RWPE2 (cell line): ENCODE data around the gene MS4A1.

Experiments
- ATAC-seq: fragments of 200-7000 bp; cut with Tn5 transposase; 3 replicates; pipeline ENCODE4 v1.9.1; 2021; ENCODE audit warnings: low read depth
- DNase-seq: peaks from one replicate; pipeline ENCODE4 v3.0.0-alpha.2; 2020; ENCODE audit warnings: low spot score
- H3K27ac ChIP-seq: fragments of 450-650 bp; 2 replicates; pipeline ENCODE4 v1.5.1; 2017; ENCODE audit warnings: mild to moderate bottlenecking; ENCODE audit not compliant: poor library complexity, severe bottlenecking
- H3K27me3 ChIP-seq: fragments of 250-450 bp; sonication (Bioruptor Pico); 2 replicates; pipeline ENCODE4 v1.5.1; 2021; ENCODE audit warnings: mild to moderate bottlenecking, moderate library complexity; ENCODE audit not compliant: insufficient read depth, poor library complexity, severe bottlenecking
- H3K36me3 ChIP-seq: fragments of 250-450 bp; sonication (Bioruptor Pico); 2 replicates; pipeline ENCODE4 v1.5.1; 2020; ENCODE audit warnings: low read depth, mild to moderate bottlenecking, moderate library complexity
- H3K4me1 ChIP-seq: fragments of 250-450 bp; sonication (Bioruptor Pico); 2 replicates; pipeline ENCODE4 v1.5.1; 2021; ENCODE audit warnings: mild to moderate bottlenecking, moderate library complexity; ENCODE audit not compliant: insufficient read depth, poor library complexity, severe bottlenecking
- H3K4me3 ChIP-seq: fragments of 250-450 bp; sonication (Bioruptor Pico); 2 replicates; pipeline ENCODE4 v1.5.1; 2021; ENCODE audit warnings: mild to moderate bottlenecking, moderate library complexity; ENCODE audit not compliant: severe bottlenecking
- H3K9me3 ChIP-seq: fragments of 250-450 bp; sonication (Bioruptor Pico); 2 replicates; pipeline ENCODE4 v1.5.1; 2021; ENCODE audit warnings: mild to moderate bottlenecking, moderate library complexity; ENCODE audit not compliant: severe bottlenecking
- CTCF ChIP-seq: fragments of 450-650 bp; IDR thresholded peaks from one replicate; pipeline ENCODE4 v1.5.1; 2017; ENCODE audit warnings: mild to moderate bottlenecking, moderate library complexity; ENCODE audit not compliant: poor library complexity, severe bottlenecking

The MS4A1 gene

GRCh38 chr11:60455531-60456042 lies at the start of gene MS4A1:
TSS of gene MS4A1 (plus strand) at chr11:60455847. CDS start at chr11:60462375, 6,528 bp downstream.
- TF ChIP-seq CTCF: no peak
- Histone ChIP-seq H3K27me3 (no peaks in the 10 kb centered on the region), H3K4me3 (no peak within 1 kb of the TSS), H3K36me3 (no peaks in the 10 kb centered on the region), H3K4me1 (no peaks in the 10 kb centered on the region), H3K9me3 (no peaks in the 10 kb centered on the region), H3K27ac (no peak within 1 kb of the TSS)
- ATAC-seq (no peak), DNase-seq (no peak)

DNA sequence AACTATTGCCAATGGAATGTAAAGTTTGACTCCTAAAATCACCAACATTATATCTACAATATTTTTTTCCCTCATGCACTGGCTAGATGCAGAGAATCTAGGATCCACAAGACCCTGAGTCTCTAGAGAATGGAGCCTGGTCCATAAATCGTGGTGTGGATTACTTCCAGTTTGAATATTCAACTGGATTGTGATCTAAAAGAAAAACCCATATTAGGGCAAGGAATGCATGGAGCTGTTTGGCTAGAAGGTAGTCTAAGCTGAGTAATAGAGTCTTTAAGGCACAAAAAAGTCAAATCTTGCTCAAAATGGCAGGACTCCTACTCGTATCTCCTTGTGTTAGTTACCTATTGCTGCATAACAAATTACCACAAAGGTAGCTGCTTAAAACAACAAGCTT lies 35.6 kb upstream of the MS4A1 start:
- TF ChIP-seq CTCF: no peak
- DNase-seq (no peak), ATAC-seq (no peak)
- Histone ChIP-seq H3K27me3 (no peaks in the 10 kb centered on the region), H3K4me1 (no peaks in the 10 kb centered on the region), H3K27ac (no peak overlapping the region), H3K9me3 (no peaks in the 10 kb centered on the region), H3K4me3 (no peak overlapping the region), H3K36me3 (no peaks in the 10 kb centered on the region)

DNA sequence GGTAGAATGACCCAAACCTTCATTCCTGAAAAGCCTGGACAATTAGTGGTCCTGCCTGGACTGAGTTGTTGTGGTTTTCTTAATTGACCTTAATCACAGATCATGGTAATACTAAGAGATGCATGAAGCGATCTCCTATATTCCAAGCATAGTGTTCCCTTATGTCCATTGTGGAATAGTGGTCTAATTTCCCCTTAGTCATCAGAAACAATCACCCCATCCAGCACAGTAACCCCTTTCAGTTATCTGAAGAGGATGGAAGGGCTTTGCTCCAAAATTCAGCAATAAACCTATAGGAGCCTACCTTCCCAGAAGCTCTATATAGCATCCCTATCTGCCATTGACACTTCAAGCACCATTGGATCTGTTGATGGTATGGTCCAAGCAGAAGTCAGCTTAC lies 33.0 kb upstream of the MS4A1 start:
- no peak for TF ChIP-seq CTCF
- no peak overlapping the region for H3K4me3 ChIP-seq
- no peaks in the 10 kb centered on the region for H3K9me3 ChIP-seq
- H3K27me3 ChIP-seq: no peaks in the 10 kb centered on the region
- no peak for DNase-seq
- ATAC-seq: no peak
- no peak overlapping the region for H3K27ac ChIP-seq
- no peaks in the 10 kb centered on the region for H3K4me1 ChIP-seq
- H3K36me3 ChIP-seq: no peaks in the 10 kb centered on the region

GRCh38 chr11:60428517-60428916 lies 27.1 kb upstream of the MS4A1 start:
- no peak overlapping the region for H3K4me3 ChIP-seq
- no peak for TF ChIP-seq CTCF
- ATAC-seq: peak; percentile 69; the same call in 2 of the 3 replicates

DNA sequence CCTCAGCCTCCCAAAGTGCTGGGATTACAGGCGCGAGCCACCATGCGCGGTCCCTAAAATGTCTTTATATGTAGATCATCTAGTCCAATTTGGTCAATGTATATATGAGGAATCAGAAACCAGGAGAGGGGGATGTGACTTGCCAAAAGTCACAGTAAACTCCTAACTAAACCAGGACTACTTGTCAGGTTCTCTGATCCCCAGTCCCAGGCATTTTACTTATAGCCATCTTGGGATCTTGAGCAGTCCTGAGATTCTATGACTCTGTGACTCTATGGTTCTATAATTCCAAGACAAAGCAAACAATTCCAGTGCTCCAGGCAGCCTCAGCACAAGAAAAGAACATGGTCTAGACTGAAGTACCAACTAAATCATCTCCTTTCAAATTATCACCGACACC lies 26.4 kb upstream of the MS4A1 start, which contains the start of gene MS4A5:
TSS of gene MS4A5 (plus strand) at position 301 of the 400 bp plus-strand sequence. CDS start 103 bp downstream, outside the sequence.
- H3K4me1 ChIP-seq: no peaks in the 10 kb centered on the region
- ATAC-seq (no peak), DNase-seq (no peak)
- no peak for TF ChIP-seq CTCF
- no peaks in the 10 kb centered on the region for H3K27me3 ChIP-seq
- H3K9me3 ChIP-seq: no peaks in the 10 kb centered on the region
- H3K4me3 ChIP-seq: no peak within 1 kb of the TSS
- no peaks in the 10 kb centered on the region for H3K36me3 ChIP-seq
- no peak within 1 kb of the TSS for H3K27ac ChIP-seq

More at GRCh38 chr11:60428517-60428916, 27.1 kb upstream of the MS4A1 start:
- H3K36me3 ChIP-seq: no peaks in the 10 kb centered on the region
- no peaks in the 10 kb centered on the region for H3K9me3 ChIP-seq
- no peaks in the 10 kb centered on the region for H3K4me1 ChIP-seq
- H3K27ac ChIP-seq: no peak overlapping the region
- DNase-seq: no peak
- no peaks in the 10 kb centered on the region for H3K27me3 ChIP-seq
